Measurements from ENCODE around the gene CDK13. TPM values are rescaled to one million over a fixed set of nuclear protein-coding genes. Genes with fewer than 3 reads are reported as not detected.

The CDK13 gene
- total and polyA plus RNA-seq, 2 donors (not counting 3 experiments of a cell fraction or from before 2014, with no cell fraction given), result 24.5 to 56.7 TPM

- BruUV-seq (replicated peaks), result no TSS peak
- POLR2A ChIA-PET, result no interaction called here
- H3K9me3 ChIP-seq (replicated peaks; ENCODE audit: control insufficient read depth, insufficient read depth, low read length), result no peaks in the 10 kb centered on the region
- H2AFZ ChIP-seq (ENCODE audit: low read depth, low read length), result no peak overlapping the region
- no peaks in the 10 kb centered on the region for H3K36me3 ChIP-seq (ENCODE audit: control insufficient read depth in 2 of 2, extremely low read depth in 1 of 2, insufficient read depth in 2 of 2, low read length in 2 of 2)
- no peaks in the 10 kb centered on the region for H3K4me1 ChIP-seq (ENCODE audit: control insufficient read depth, extremely low read depth, insufficient read depth, low read length)
- H3K9ac ChIP-seq (replicated peaks; ENCODE audit: extremely low read depth, insufficient read depth, low read length), result no peak overlapping the region
- FAIRE-seq (no peak), DNase-seq (ENCODE audit: low read depth, low spot score) (no peak)
- H4K20me1 ChIP-seq (replicated peaks; ENCODE audit: control insufficient read depth, extremely low read depth, insufficient read depth, low read length), result no peaks in the 10 kb centered on the region
- intact Hi-C loops (cut with micrococcal nuclease) (no loop called here), dilution Hi-C loops (cut with MboI; ENCODE audit: extremely low pct_ligation_motif_present, low sequenced_read_pairs) (no loop called here)
- no peaks in the 10 kb centered on the region for H3K79me2 ChIP-seq (ENCODE audit: control insufficient read depth, insufficient read depth, low read length)
- TF ChIP-seq POLR2A (IDR thresholded peaks at IDR 0.05; ENCODE audit: low read depth, low read length), result no peak
- TF ChIP-seq GATA2 (IDR thresholded peaks at IDR 0.05; ENCODE audit: insufficient read depth, insufficient read length, low read depth, low read length), result no peak
- no peak for TF ChIP-seq FOS (IDR thresholded peaks at IDR 0.05; ENCODE audit: borderline replicate concordance, insufficient read depth, low read length)
- no peak for TF ChIP-seq POLR2AphosphoS5 (IDR thresholded peaks at IDR 0.05; ENCODE audit: insufficient read depth, low read depth, low read length)
- no peak for TF ChIP-seq EZH2 (IDR thresholded peaks at IDR 0.05; ENCODE audit: borderline replicate concordance, low read depth, low read length, severe bottlenecking)
- no peak for TF ChIP-seq JUN (IDR thresholded peaks at IDR 0.05; ENCODE audit: borderline replicate concordance, insufficient read depth, insufficient read length, low read depth)
- TF ChIP-seq MYC (IDR thresholded peaks at IDR 0.05; ENCODE audit: low read depth, low read length), result no peak
- TF ChIP-seq CTCF (IDR thresholded peaks at IDR 0.05; ENCODE audit: extremely low read depth in 1 of 2, insufficient read depth in 1 of 2, low read depth in 1 of 2, low read length in 2 of 2), result no peak
- no peak for TF ChIP-seq MAX (IDR thresholded peaks at IDR 0.05; ENCODE audit: insufficient read depth, insufficient read length)
- H3K4me3 ChIP-seq (replicated peaks in 1 of 3; ENCODE audit: insufficient read depth in 1 of 3, low read depth in 1 of 3, low read length in 3 of 3), result no peak overlapping the region
- H3K4me2 ChIP-seq (ENCODE audit: insufficient read depth, low read length), result no peak overlapping the region
- CTCF ChIA-PET, result interaction anchor here (1.5 to 6.3 kb wide), 2 partner anchors 11 to 144 kb away, joined by 4 to 30 read pairs; no protein-coding TSS in a partner anchor
- no peak overlapping the region for H3K27ac ChIP-seq (ENCODE audit: insufficient read depth, low read depth, low read length)
- peaks cover 0 to 7% of the 10 kb centered on the region in 2 experiments for H3K27me3 ChIP-seq (ENCODE audit: control insufficient read depth in 2 of 2, insufficient read depth in 2 of 2, low read length in 2 of 2)
- H3K9me1 ChIP-seq (replicated peaks; ENCODE audit: control insufficient read depth, extremely low read depth, insufficient read depth, low read length), result no peaks in the 10 kb centered on the region
These were observed 41.9 kb upstream of the CDK13 start for GRCh38 chr7:39908141-39908540.
